BE2C (cell line): ENCODE results near the gene SRR.

ENCODE experiments used
- DNase-seq: peaks from one replicate; pipeline ENCODE4 v3.0.0-alpha.2; 2020
- H3K27me3 ChIP-seq: fragments of 250-450 bp; sonication (Bioruptor Pico); 2 replicates; pipeline ENCODE4 v1.5.1; 2020; ENCODE audit warnings: mild to moderate bottlenecking
- H3K36me3 ChIP-seq: fragments of 250-450 bp; sonication (Bioruptor Pico); 2 replicates; pipeline ENCODE4 v1.5.1; 2020; ENCODE audit warnings: mild to moderate bottlenecking
- H3K4me1 ChIP-seq: fragments of 250-450 bp; sonication (Bioruptor Pico); 2 replicates; pipeline ENCODE4 v1.5.1; 2020
- H3K4me3 ChIP-seq: 2 replicates; pipeline ENCODE4 v1.5.1; 2011; ENCODE audit warnings: low read depth, low read length
- H3K9me3 ChIP-seq: fragments of 250-450 bp; sonication (Bioruptor Pico); 2 replicates; pipeline ENCODE4 v1.5.1; 2020
- CTCF ChIP-seq: IDR thresholded peaks from 2 replicates; pipeline ENCODE4 v1.5.1; 2012; ENCODE audit warnings: mild to moderate bottlenecking, low read depth, low read length

SRR gene

GRCh38 chr17:2361010-2361760, 57.4 kb downstream of the SRR start:
- no peak for TF ChIP-seq CTCF
- Histone ChIP-seq H3K36me3 (no peaks in the 10 kb centered on the region), H3K4me3 (no peak overlapping the region), H3K4me1 (no peaks in the 10 kb centered on the region), H3K9me3 (no peaks in the 10 kb centered on the region), H3K27me3 (no peaks in the 10 kb centered on the region)
- no peak for DNase-seq

- H3K27me3 ChIP-seq, result no peaks in the 10 kb centered on the region
- DNase-seq, result no peak
- H3K36me3 ChIP-seq, result no peaks in the 10 kb centered on the region
- no peak for TF ChIP-seq CTCF
- no peaks in the 10 kb centered on the region for H3K9me3 ChIP-seq
- no peak overlapping the region for H3K4me3 ChIP-seq
- no peaks in the 10 kb centered on the region for H3K4me1 ChIP-seq
Observed at GRCh38 chr17:2362016-2362415, 58.3 kb downstream of the SRR start.

- H3K27me3 ChIP-seq, result no peaks in the 10 kb centered on the region
- TF ChIP-seq CTCF, result no peak
- no peaks in the 10 kb centered on the region for H3K9me3 ChIP-seq
- no peak overlapping the region for H3K4me3 ChIP-seq
- no peaks in the 10 kb centered on the region for H3K36me3 ChIP-seq
- no peaks in the 10 kb centered on the region for H3K4me1 ChIP-seq
- DNase-seq, result no peak
Observed at GRCh38 chr17:2362416-2362815, 58.7 kb downstream of the SRR start.

- DNase-seq, result no peak
- no peaks in the 10 kb centered on the region for H3K36me3 ChIP-seq
- H3K4me3 ChIP-seq, result no peak overlapping the region
- H3K9me3 ChIP-seq, result no peaks in the 10 kb centered on the region
- no peak for TF ChIP-seq CTCF
- H3K4me1 ChIP-seq, result no peaks in the 10 kb centered on the region
- H3K27me3 ChIP-seq, result no peaks in the 10 kb centered on the region
Observed at GRCh38 chr17:2362881-2363280, 59.1 kb downstream of the SRR start.

GRCh38 chr17:2363318-2363717, 59.6 kb downstream of the SRR start:
- H3K9me3 ChIP-seq, result no peaks in the 10 kb centered on the region
- H3K36me3 ChIP-seq, result no peaks in the 10 kb centered on the region
- H3K4me3 ChIP-seq, result no peak overlapping the region
- no peaks in the 10 kb centered on the region for H3K4me1 ChIP-seq
- DNase-seq, result no peak
- no peak for TF ChIP-seq CTCF
- no peaks in the 10 kb centered on the region for H3K27me3 ChIP-seq

- Histone ChIP-seq H3K4me1 (no peaks in the 10 kb centered on the region), H3K36me3 (no peaks in the 10 kb centered on the region), H3K4me3 (no peak overlapping the region), H3K27me3 (no peaks in the 10 kb centered on the region), H3K9me3 (no peaks in the 10 kb centered on the region)
- TF ChIP-seq CTCF, result no peak
- DNase-seq, result no peak
Observed at GRCh38 chr17:2363851-2364762, 60.4 kb downstream of the SRR start.
